MCF 10A (cell line): ENCODE results near the gene PTPRN2. TPM values are rescaled to one million over a fixed set of nuclear protein-coding genes. Genes with fewer than 3 reads are reported as not detected.
"Not testable (repeated sequence)": the region's sequence is repeated elsewhere in the genome, so short reads cannot be mapped to it uniquely, and the experiment has no call there.

ENCODE experiments used
- BruUV-seq: library from RNA; stranded (reverse); fragments of 400-500 nt; replicated peaks from 2 replicates; lab custom pipeline; 2021; lab: Mats Ljungman, UMichigan
- CTCF ChIA-PET: fragments of 300-600 bp; sonication (Branson Sonifier 250); formaldehyde crosslinking; extraction: SDS; loops from one replicate; lab custom pipeline; 2021; ENCODE audit warnings: antibody characterized with exemption, inconsistent platforms; lab: Yijun Ruan, JAX
- POLR2A ChIA-PET: fragments of 300-600, 350-650 bp; sonication (Branson Sonifier 250); formaldehyde crosslinking; extraction: SDS; loops from one replicate; lab custom pipeline; 2020; ENCODE audit warnings: antibody characterized with exemption, inconsistent platforms; lab: Yijun Ruan, JAX
- DNase-seq: peaks from one replicate; pipeline ENCODE4 v3.0.0-alpha.2; 2018; ENCODE audit not compliant: unreplicated experiment
- H3K27ac Mint-ChIP-seq: one replicate; pipeline ENCODE4 v1.8.0; 2022; ENCODE audit warnings: mild to moderate bottlenecking, low read depth, mixed read lengths; ENCODE audit not compliant: unreplicated experiment
- H3K27me3 Mint-ChIP-seq: one replicate; pipeline ENCODE4 v1.8.0; 2022; ENCODE audit warnings: mixed read lengths; ENCODE audit not compliant: insufficient read depth, unreplicated experiment
- H3K36me3 Mint-ChIP-seq: one replicate; pipeline ENCODE4 v1.8.0; 2022; ENCODE audit warnings: mild to moderate bottlenecking, moderate library complexity, mixed read lengths; ENCODE audit not compliant: insufficient read depth, unreplicated experiment
- H3K4me1 Mint-ChIP-seq: one replicate; pipeline ENCODE4 v1.8.0; 2022; ENCODE audit warnings: mixed read lengths; ENCODE audit not compliant: insufficient read depth, unreplicated experiment
- H3K4me3 Mint-ChIP-seq: one replicate; pipeline ENCODE4 v1.8.0; 2022; ENCODE audit warnings: mild to moderate bottlenecking, moderate library complexity, mixed read lengths; ENCODE audit not compliant: unreplicated experiment
- H3K9me3 Mint-ChIP-seq: one replicate; pipeline ENCODE4 v1.8.0; 2022; ENCODE audit warnings: mixed read lengths; ENCODE audit not compliant: unreplicated experiment
- CTCF ChIP-seq: fragments of 200-600 bp; IDR thresholded peaks from one replicate; pipeline ENCODE4 v1.8.0; 2022; ENCODE audit warnings: antibody characterized with exemption, mild to moderate bottlenecking; ENCODE audit not compliant: unreplicated experiment
- intact Hi-C: fragments of 100-400 bp; cut with micrococcal nuclease; formaldehyde crosslinking; loops from 2 replicates; pipeline ENCODE4 v1.14.1; 2022
- total RNA-seq: library from RNA; stranded (reverse); gene quantifications from 2 replicates; pipeline ENCODE4 v1.2.3, GENCODE V29; 2022

PTPRN2 gene
- total RNA-seq, 1 experiment from 2014 or later: 4.5 TPM

- TF ChIP-seq CTCF: no peak
- no peak for DNase-seq
- intact Hi-C loops: no loop called here
- no peaks in the 10 kb centered on the region for H3K4me1 Mint-ChIP-seq
- BruUV-seq: no TSS peak
- H3K4me3 Mint-ChIP-seq: no peak overlapping the region
- POLR2A ChIA-PET: no interaction called here
- peaks cover 28% of the 10 kb centered on the region for H3K9me3 Mint-ChIP-seq
- no peaks in the 10 kb centered on the region for H3K27me3 Mint-ChIP-seq
- H3K36me3 Mint-ChIP-seq: peaks cover 6% of the 10 kb centered on the region
- CTCF ChIA-PET: no interaction called here
- H3K27ac Mint-ChIP-seq: no peak overlapping the region
Measured at GRCh38 chr7:157903296-157903695, 684.3 kb downstream of the PTPRN2 start.

GRCh38 chr7:157901816-157902610 is 685.6 kb downstream of the PTPRN2 start:
- DNase-seq, H3K36me3 Mint-ChIP-seq, H3K4me3 Mint-ChIP-seq, POLR2A ChIA-PET, H3K27me3 Mint-ChIP-seq, intact Hi-C loops, H3K27ac Mint-ChIP-seq, H3K4me1 Mint-ChIP-seq, BruUV-seq: not testable (repeated sequence)
- H3K9me3 Mint-ChIP-seq: peaks cover 28% of the 10 kb centered on the region
- CTCF ChIA-PET: interaction anchor here (0.5 to 0.7 kb wide), 2 partner anchors 29 to 98 kb away, joined by 3 read pairs; no protein-coding TSS in a partner anchor

GRCh38 chr7:157901166-157901565 is 686.5 kb downstream of the PTPRN2 start:
- ChIA-PET CTCF (no interaction called here), POLR2A (no interaction called here)
- H3K4me3 Mint-ChIP-seq: no peak overlapping the region
- no TSS peak for BruUV-seq
- peaks cover 28% of the 10 kb centered on the region for H3K9me3 Mint-ChIP-seq
- H3K36me3 Mint-ChIP-seq: no peaks in the 10 kb centered on the region
- no peak for DNase-seq
- no peaks in the 10 kb centered on the region for H3K4me1 Mint-ChIP-seq
- intact Hi-C loops: no loop called here
- H3K27ac Mint-ChIP-seq: no peak overlapping the region
- no peaks in the 10 kb centered on the region for H3K27me3 Mint-ChIP-seq
- no peak for TF ChIP-seq CTCF

GRCh38 chr7:157900556-157900955 is 687.1 kb downstream of the PTPRN2 start:
- BruUV-seq: no TSS peak

More at GRCh38 chr7:157900556-157900955, 687.1 kb downstream of the PTPRN2 start:
- ChIA-PET POLR2A (no interaction called here), CTCF (no interaction called here)
- Mint-ChIP-seq H3K9me3 (peaks cover 31% of the 10 kb centered on the region), H3K4me1 (no peaks in the 10 kb centered on the region), H3K4me3 (no peak overlapping the region), H3K27ac (no peak overlapping the region), H3K36me3 (no peaks in the 10 kb centered on the region), H3K27me3 (no peaks in the 10 kb centered on the region)
- no peak for DNase-seq
- TF ChIP-seq CTCF: no peak
- intact Hi-C loops: no loop called here
